Loucy (cell line): Measurements from ENCODE around the gene RALB.

Experiments used
- H2AFZ ChIP-seq: fragments of 200-600 bp; sonication (generic); 2 replicates; pipeline ENCODE4 v1.6.0; 2016; ENCODE audit warnings: antibody characterized with exemption, mild to moderate bottlenecking, low read length, moderate library complexity
- H3F3A ChIP-seq: fragments of 200-600 bp; 2 replicates; pipeline ENCODE4 v1.6.0; 2016; ENCODE audit warnings: antibody characterized with exemption, low read depth, mild to moderate bottlenecking
- H3K27me3 ChIP-seq: fragments of 200-600 bp; sonication (generic); 2 replicates; pipeline ENCODE4 v1.6.1; 2014; ENCODE audit warnings: low read length, mild to moderate bottlenecking; ENCODE audit not compliant: insufficient read depth, poor library complexity, severe bottlenecking
- H3K36me3 ChIP-seq: fragments of 200-600 bp; sonication (generic); 2 replicates; pipeline ENCODE4 v1.6.1; 2016; ENCODE audit warnings: low read length; ENCODE audit not compliant: insufficient read depth
- H3K4me1 ChIP-seq: fragments of 200-600 bp; sonication (generic); 2 replicates; pipeline ENCODE4 v1.5.1; 2014; ENCODE audit warnings: low read length, mild to moderate bottlenecking; ENCODE audit not compliant: insufficient read depth, poor library complexity, severe bottlenecking
- H3K4me2 ChIP-seq: fragments of 200-600 bp; sonication (generic); 2 replicates; pipeline ENCODE4 v1.6.0; 2014; ENCODE audit warnings: antibody characterized with exemption, low read length, low read depth, mild to moderate bottlenecking; ENCODE audit not compliant: poor library complexity, severe bottlenecking
- H3K4me3 ChIP-seq: fragments of 200-600 bp; sonication (generic); 2 replicates; pipeline ENCODE4 v1.5.1; 2014; ENCODE audit warnings: low read length, mild to moderate bottlenecking, mixed read lengths; ENCODE audit not compliant: poor library complexity, severe bottlenecking
- H3K79me2 ChIP-seq: fragments of 200-600 bp; sonication (generic); 2 replicates; pipeline ENCODE4 v1.6.1; 2014; ENCODE audit warnings: low read length; ENCODE audit not compliant: insufficient read depth
- H3K9ac ChIP-seq: fragments of 200-600 bp; sonication (generic); 2 replicates; pipeline ENCODE4 v1.6.0; 2014; ENCODE audit warnings: mild to moderate bottlenecking, low read depth, low read length, moderate library complexity; ENCODE audit not compliant: poor library complexity, severe bottlenecking
- H3K9me2 ChIP-seq: fragments of 200-600 bp; sonication (generic); replicated peaks from 2 replicates; pipeline ENCODE4 v1.6.1; 2016; ENCODE audit warnings: low read depth, low read length, mixed read lengths
- H3K9me3 ChIP-seq: fragments of 200-600 bp; sonication (generic); 2 replicates; pipeline ENCODE4 v1.6.1; 2014; ENCODE audit warnings: mild to moderate bottlenecking, antibody characterized with exemption, low read length, low read depth; ENCODE audit not compliant: insufficient read depth
- H4K20me1 ChIP-seq: fragments of 200-600 bp; sonication (generic); 2 replicates; pipeline ENCODE4 v1.6.0; 2014; ENCODE audit warnings: antibody characterized with exemption, low read length, mild to moderate bottlenecking; ENCODE audit not compliant: insufficient read depth, poor library complexity, severe bottlenecking
- CTCF ChIP-seq: fragments of 200-600 bp; sonication (generic); conservative IDR thresholded peaks from 2 replicates; pipeline ENCODE4 v1.5.1; 2014; ENCODE audit warnings: mild to moderate bottlenecking, antibody characterized with exemption, low read length
- EZH2phosphoT487 ChIP-seq: fragments of 200-600 bp; IDR thresholded peaks from 2 replicates; pipeline ENCODE4 v1.6.1; 2018; ENCODE audit warnings: antibody characterized with exemption, mild to moderate bottlenecking, moderate library complexity, borderline replicate concordance

The RALB gene

GRCh38 chr2:120299004-120299403 is 46.4 kb downstream of the RALB start:
- Histone ChIP-seq H3K79me2 (no peaks in the 10 kb centered on the region), H3K27me3 (no peaks in the 10 kb centered on the region), H3K9me2 (no peaks in the 10 kb centered on the region), H3K36me3 (peaks cover 17% of the 10 kb centered on the region), H3K9ac (no peak overlapping the region), H3K9me3 (no peaks in the 10 kb centered on the region), H4K20me1 (no peaks in the 10 kb centered on the region), H3K4me1 (no peaks in the 10 kb centered on the region), H2AFZ (no peak overlapping the region), H3K4me3 (no peak overlapping the region), H3F3A (no peaks in the 10 kb centered on the region), H3K4me2 (no peak overlapping the region)
- no peak for TF ChIP-seq EZH2phosphoT487
- TF ChIP-seq CTCF: no peak

- Histone ChIP-seq H3K9me2 (no peaks in the 10 kb centered on the region), H3F3A (no peaks in the 10 kb centered on the region), H3K9me3 (no peaks in the 10 kb centered on the region), H3K27me3 (no peaks in the 10 kb centered on the region), H4K20me1 (no peaks in the 10 kb centered on the region), H3K36me3 (peaks cover 11% of the 10 kb centered on the region; the same call in 1 of the 2 replicates), H3K9ac (no peak overlapping the region), H3K4me2 (no peak overlapping the region), H3K79me2 (no peaks in the 10 kb centered on the region), H3K4me1 (no peaks in the 10 kb centered on the region), H2AFZ (no peak overlapping the region), H3K4me3 (no peak overlapping the region)
- TF ChIP-seq CTCF (no peak), EZH2phosphoT487 (no peak)
These were observed 46.9 kb downstream of the RALB start for GRCh38 chr2:120299561-120299960.

GRCh38 chr2:120300385-120300784 is 47.7 kb downstream of the RALB start:
- H3K36me3 ChIP-seq: peaks cover 7% of the 10 kb centered on the region; the same call in 1 of the 2 replicates
- H3K9me3 ChIP-seq: no peaks in the 10 kb centered on the region
- TF ChIP-seq EZH2phosphoT487 (no peak), CTCF (no peak)
- H3F3A ChIP-seq: no peaks in the 10 kb centered on the region
- no peak overlapping the region for H3K9ac ChIP-seq
- H3K4me3 ChIP-seq: no peak overlapping the region
- no peaks in the 10 kb centered on the region for H3K27me3 ChIP-seq
- H2AFZ ChIP-seq: no peak overlapping the region
- H3K9me2 ChIP-seq: no peaks in the 10 kb centered on the region
- no peak overlapping the region for H3K4me2 ChIP-seq
- no peaks in the 10 kb centered on the region for H4K20me1 ChIP-seq
- no peaks in the 10 kb centered on the region for H3K79me2 ChIP-seq
- no peaks in the 10 kb centered on the region for H3K4me1 ChIP-seq
